HAP-1 (cell line): Measurements from ENCODE around the gene SPATA31C1.
"Not testable (repeated sequence)": the region's sequence is repeated elsewhere in the genome, so short reads cannot be mapped to it uniquely, and the experiment has no call there.

Experiments
- DNase-seq, 2 experiments: peaks; one replicate each; pipeline ENCODE4 v3.0.0-alpha.2; 2016 to 2020; ENCODE audit warnings: low spot score in 2 of 2
- H3K27me3 ChIP-seq: fragments of 250-450 bp; sonication (Bioruptor Pico); 2 replicates; pipeline ENCODE4 v1.5.1; 2020; ENCODE audit warnings: low read depth, mild to moderate bottlenecking, moderate library complexity
- H3K36me3 ChIP-seq: fragments of 250-450 bp; sonication (Bioruptor Pico); replicated peaks from 2 replicates; pipeline ENCODE4 v1.5.1; 2020; ENCODE audit warnings: mild to moderate bottlenecking
- H3K4me1 ChIP-seq: fragments of 250-450 bp; sonication (Bioruptor Pico); 2 replicates; pipeline ENCODE4 v1.5.1; 2020; ENCODE audit warnings: mild to moderate bottlenecking
- H3K4me3 ChIP-seq: fragments of 250-450 bp; sonication (Bioruptor Pico); 2 replicates; pipeline ENCODE4 v1.5.1; 2020; ENCODE audit warnings: mild to moderate bottlenecking, moderate library complexity
- H3K9me3 ChIP-seq: fragments of 250-450 bp; sonication (Bioruptor Pico); 2 replicates; pipeline ENCODE4 v1.5.1; 2020; ENCODE audit warnings: mild to moderate bottlenecking, moderate library complexity
- in situ Hi-C: fragments of 300-500 bp; cut with MboI; formaldehyde crosslinking; loops from 3 replicates; pipeline ENCODE4 v1.14.3; 2020; ENCODE audit warnings: low sequenced_read_pairs, inconsistent platforms, mixed read lengths

Gene SPATA31C1

DNA sequence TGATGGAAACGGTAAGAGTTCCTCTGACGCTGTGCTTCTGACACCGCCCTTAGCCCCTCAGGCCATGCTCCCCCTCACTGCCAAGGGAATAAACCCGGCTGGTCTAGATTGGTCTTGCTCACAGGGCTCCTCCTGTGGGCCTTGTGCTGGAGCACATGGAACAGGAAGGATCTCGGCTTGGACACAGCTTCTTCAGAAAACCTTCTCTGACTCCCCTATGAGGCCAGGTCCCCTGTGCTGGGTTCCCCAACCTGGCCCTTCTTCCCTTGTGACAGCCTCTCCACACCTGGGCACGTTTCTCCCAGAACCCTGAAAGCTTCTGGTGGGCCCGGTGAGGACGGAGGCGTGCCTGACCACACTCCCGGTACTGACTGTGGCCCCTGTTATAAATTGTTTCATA, 26.9 kb upstream of the SPATA31C1 start:
- Histone ChIP-seq H3K27me3 (no peaks in the 10 kb centered on the region), H3K4me1 (no peaks in the 10 kb centered on the region), H3K36me3 (no peaks in the 10 kb centered on the region), H3K9me3 (no peaks in the 10 kb centered on the region), H3K4me3 (no peak overlapping the region)
- no peak for DNase-seq
- in situ Hi-C loops = no loop called here

DNA sequence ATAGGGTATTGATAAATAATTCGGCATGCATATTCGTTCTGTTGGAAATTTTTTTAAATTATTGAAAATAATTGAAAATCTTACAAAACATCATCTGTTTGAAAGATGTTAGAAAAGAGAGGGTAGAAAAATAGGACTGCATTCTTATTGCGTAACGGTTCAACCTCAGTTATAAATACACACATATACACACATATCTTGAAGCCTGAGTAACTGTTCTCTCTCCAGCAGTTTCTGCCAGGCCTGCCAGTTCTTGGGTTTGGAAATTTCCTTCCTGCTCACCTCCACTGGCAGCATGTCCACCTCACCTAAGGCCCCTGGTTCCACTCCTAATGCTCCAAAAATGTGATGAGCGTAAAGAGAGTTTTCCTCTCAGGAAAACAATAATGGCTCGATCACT, 26.0 kb upstream of the SPATA31C1 start:
- H3K4me1 ChIP-seq = no peaks in the 10 kb centered on the region
- DNase-seq = no peak
- no peaks in the 10 kb centered on the region for H3K36me3 ChIP-seq
- in situ Hi-C loops = no loop called here
- no peak overlapping the region for H3K4me3 ChIP-seq
- no peaks in the 10 kb centered on the region for H3K9me3 ChIP-seq
- H3K27me3 ChIP-seq = no peaks in the 10 kb centered on the region

DNA sequence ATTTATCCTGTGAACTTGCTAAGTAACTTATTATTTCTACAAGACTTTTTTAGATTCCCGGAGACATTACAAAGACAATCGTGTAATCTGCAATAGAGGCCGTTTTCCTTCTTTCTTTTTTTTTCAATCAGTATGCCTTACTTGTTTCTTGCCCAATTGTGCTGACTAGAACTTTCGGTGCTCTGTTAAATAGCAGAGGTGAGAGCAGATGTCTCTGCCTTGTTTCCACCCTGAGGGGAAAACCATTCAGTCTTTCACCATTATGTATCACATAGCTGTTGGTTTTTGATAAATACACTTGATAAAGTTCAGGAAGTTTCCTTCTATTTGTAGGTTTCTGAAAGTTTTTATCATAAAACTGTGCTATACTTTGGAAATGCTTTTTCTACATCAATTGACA, 24.8 kb upstream of the SPATA31C1 start:
- no peak for DNase-seq
- in situ Hi-C loops = no loop called here
- H3K4me3 ChIP-seq = no peak overlapping the region
- no peaks in the 10 kb centered on the region for H3K4me1 ChIP-seq
- H3K9me3 ChIP-seq = no peaks in the 10 kb centered on the region
- no peaks in the 10 kb centered on the region for H3K27me3 ChIP-seq
- no peaks in the 10 kb centered on the region for H3K36me3 ChIP-seq

DNA sequence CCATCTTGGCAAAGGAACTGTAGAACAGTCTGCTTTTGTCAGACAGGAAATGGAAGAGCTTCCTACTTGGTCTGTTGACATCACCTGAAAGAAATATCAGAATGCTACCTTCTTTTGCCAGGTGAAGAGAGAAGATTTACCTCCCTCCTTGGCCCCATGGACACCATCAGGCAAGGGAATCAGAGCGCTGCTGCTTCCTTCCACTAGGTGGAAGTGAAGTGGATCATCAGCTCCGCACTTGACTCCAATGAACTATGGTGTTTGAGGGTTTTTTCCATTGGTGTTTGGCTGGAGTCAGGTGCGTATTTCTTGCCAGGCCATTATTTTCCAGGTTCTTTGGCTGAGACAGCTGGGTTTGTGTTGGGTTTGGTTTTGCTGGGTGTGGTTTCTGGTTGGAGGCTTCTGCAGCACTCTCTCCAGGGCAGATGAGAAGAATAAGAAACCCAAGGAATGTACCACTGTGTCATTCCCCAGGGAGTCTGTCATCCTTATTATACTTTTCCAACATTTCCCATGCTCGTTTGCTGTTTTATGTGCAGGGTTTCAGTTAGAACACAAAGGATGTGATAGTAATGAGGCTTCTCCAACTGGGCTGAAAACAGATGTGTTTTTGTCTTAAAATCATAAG, 22.6 kb upstream of the SPATA31C1 start:
- Histone ChIP-seq H3K36me3 (no peaks in the 10 kb centered on the region), H3K4me3 (no peak overlapping the region), H3K27me3 (no peaks in the 10 kb centered on the region), H3K4me1 (no peaks in the 10 kb centered on the region), H3K9me3 (no peaks in the 10 kb centered on the region)
- in situ Hi-C loops = no loop called here
- DNase-seq = no peak

DNA sequence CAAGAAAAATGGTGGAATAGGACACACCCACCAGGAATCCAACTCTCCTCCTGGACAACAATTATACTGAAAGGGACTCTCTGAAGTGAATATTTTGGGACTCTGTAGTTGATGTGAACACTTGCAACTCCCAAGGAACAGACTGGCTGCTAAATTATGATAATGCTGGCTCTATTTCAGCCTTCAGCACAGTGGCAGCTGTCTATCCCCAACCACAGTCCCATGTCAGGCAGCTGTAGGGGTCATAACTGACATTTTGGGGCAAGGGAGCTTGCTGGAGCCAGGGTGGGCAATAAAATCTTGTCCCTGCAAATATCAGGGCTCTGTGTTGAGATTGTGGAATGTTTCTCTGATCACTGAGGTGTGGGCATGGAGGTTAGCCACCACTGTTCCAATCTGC, 20.9 kb upstream of the SPATA31C1 start:
- Histone ChIP-seq H3K4me1 (no peaks in the 10 kb centered on the region), H3K4me3 (no peak overlapping the region), H3K36me3 (no peaks in the 10 kb centered on the region), H3K27me3 (no peaks in the 10 kb centered on the region), H3K9me3 (no peaks in the 10 kb centered on the region)
- in situ Hi-C loops = no loop called here
- DNase-seq = no peak

DNA sequence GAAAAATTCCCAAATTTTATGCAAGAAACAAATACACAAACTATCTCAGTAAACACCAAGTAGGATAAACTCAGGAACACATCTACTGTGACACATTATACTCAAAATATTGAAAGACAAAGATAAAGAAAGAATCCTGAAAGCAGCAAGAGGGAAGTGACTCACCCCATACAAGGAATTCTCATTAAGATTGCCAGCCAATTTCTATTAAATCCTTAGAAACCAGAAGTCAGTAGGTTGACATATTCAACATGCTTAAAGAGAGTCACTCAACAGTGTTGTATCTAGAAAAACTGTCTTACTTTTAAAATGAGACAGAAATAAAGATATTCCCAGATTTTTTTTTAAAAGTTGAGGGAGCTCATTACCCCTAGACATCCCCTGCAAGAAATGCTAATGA, 19.6 kb upstream of the SPATA31C1 start:
- in situ Hi-C loops = no loop called here
- H3K4me3 ChIP-seq = no peak overlapping the region
- DNase-seq = no peak
- H3K4me1 ChIP-seq = no peaks in the 10 kb centered on the region
- no peaks in the 10 kb centered on the region for H3K36me3 ChIP-seq
- H3K27me3 ChIP-seq = no peaks in the 10 kb centered on the region
- H3K9me3 ChIP-seq = no peaks in the 10 kb centered on the region

DNA sequence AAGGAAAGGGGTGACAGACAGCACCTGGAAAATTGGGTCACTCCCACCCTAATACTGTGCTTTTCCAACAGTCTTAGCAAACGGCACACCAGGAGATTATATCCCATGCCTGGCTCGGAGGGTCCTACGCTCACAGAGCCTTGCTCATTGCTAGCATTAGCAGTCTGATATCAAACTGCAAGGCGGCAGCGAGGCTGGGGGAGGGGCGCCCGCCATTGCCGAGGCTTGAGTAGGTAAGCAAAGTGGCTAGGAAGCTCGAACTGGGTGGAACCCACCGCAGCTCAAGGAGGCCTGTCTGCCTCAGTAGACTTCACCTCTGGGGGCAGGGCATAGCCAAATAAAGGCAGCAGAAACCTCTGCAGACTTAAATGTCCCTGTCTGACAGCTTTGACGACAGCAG, 15.4 kb upstream of the SPATA31C1 start:
- H3K27me3 ChIP-seq, DNase-seq, H3K4me3 ChIP-seq, H3K9me3 ChIP-seq, H3K36me3 ChIP-seq, H3K4me1 ChIP-seq, in situ Hi-C loops: not testable (repeated sequence)

DNA sequence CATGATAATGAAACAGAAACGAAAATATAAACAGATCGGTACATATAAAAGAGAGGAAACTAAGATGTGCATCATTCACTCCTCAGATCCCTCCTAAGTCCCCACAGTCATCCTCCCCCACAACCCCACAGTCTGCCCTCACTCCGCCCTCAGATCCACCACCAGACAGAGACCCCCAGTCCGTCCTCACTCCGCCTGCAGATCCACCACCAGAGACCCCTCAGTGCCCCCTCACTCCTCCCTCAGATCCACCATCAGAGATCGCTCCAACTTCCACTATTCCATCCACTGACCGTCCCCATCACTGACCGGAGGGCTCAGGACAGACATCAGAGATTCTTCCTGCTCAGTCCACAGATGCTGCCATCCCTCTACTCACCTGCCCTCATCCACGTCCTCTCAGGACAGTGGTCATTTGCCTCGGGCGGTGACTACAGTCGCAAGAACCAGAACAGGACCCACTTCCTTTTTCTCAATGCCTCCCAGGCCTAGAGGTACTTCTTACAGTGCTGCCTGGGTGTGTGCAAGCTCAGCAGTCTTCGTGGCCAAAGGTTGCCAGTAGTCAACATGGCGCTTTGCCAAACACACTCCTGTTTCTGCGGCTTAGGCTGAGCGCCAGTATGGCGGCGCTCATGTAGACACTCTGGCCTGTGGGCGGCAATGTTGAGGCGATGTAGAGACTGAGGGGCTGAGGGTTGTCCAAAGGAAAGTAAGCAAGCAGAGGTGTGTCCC, 8.3 kb upstream of the SPATA31C1 start:
- in situ Hi-C loops = no loop called here
- no peaks in the 10 kb centered on the region for H3K9me3 ChIP-seq
- H3K36me3 ChIP-seq = no peaks in the 10 kb centered on the region
- H3K4me1 ChIP-seq = no peaks in the 10 kb centered on the region
- no peaks in the 10 kb centered on the region for H3K27me3 ChIP-seq
- H3K4me3 ChIP-seq = no peak overlapping the region
- no peak for DNase-seq

DNA sequence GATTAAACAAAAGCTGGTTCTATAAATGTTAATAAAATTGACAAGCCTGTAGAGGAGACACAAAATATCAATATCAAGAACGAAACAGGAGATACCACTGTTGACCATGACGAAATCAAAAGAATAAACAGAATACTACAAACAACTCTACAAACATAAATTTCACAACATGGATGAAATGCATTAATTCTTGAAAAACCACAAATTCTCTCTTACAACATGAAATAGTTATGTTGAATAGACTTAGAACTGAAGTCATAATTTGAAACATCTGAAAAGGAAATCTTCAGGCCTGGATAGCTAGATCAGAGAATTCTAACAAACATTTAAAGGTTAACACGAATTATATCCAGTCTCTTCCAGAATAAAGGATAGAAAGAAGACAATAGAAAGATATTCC, 6.9 kb upstream of the SPATA31C1 start:
- no peak overlapping the region for H3K4me3 ChIP-seq
- H3K36me3 ChIP-seq = no peaks in the 10 kb centered on the region
- in situ Hi-C loops = no loop called here
- H3K27me3 ChIP-seq = no peaks in the 10 kb centered on the region
- no peaks in the 10 kb centered on the region for H3K4me1 ChIP-seq
- no peaks in the 10 kb centered on the region for H3K9me3 ChIP-seq
- DNase-seq = no peak

DNA sequence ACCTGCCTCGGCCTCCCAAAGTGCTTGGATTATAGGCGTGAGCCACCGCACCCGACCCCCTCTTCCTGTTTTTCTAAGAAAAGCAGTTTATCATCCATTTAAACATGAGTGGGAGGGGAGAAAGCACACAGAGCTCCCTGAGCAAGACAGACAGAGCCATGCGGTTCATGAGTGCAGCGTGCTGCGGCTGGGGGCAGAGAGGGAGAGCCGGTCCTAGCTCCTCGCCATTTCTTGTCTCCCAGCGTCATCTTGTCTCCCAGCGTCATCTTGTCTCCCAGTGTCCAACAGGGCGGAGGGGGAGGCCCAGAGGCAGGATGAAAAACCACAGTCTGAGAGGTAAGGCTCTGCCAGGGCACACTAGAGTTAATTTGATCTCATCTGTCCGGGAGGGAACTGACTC, 1.3 kb downstream of the SPATA31C1 start:
- H3K4me1 ChIP-seq, in situ Hi-C loops, H3K9me3 ChIP-seq, DNase-seq, H3K27me3 ChIP-seq, H3K36me3 ChIP-seq, H3K4me3 ChIP-seq: not testable (repeated sequence)

DNA sequence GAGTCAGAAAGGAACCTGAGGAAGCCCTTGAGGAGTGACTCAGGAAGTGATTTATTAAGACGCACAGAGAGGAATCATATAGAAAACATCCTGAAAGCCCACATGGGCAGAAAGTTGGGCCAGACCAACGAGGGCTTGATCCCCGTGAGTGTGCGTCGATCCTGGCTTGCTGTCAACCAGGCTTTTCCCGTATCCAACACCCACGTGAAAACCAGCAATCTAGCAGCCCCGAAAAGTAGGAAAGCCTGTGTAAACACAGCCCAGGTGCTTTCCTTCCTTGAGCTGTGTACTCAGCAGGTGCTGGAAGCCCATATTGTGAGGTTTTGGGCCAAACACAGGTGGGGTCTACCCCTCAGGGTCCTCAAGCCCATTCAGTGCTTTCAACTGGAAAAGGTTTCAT, 3.8 kb downstream of the SPATA31C1 start:
- H3K4me3 ChIP-seq, H3K4me1 ChIP-seq, H3K9me3 ChIP-seq, H3K36me3 ChIP-seq, DNase-seq, H3K27me3 ChIP-seq, in situ Hi-C loops: not testable (repeated sequence)

DNA sequence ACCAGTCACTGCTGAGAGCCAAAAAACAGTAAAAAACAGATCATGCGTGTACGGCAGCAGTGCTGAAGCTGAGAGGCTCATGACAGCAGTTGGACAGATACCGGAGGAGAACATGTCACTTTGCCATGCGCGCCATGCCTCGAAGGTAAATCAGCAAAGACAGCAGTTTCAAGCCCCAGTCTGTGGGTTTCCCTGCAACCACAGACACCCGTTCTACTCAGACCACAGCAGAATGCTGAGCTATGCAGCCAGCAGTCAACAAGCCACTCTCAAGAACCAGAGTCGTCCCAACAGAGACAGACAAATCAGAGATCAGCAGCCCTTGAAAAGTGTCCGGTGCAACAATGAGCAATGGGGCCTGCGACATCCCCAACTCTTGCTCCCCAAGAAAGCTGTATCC, 5.2 kb downstream of the SPATA31C1 start:
- H3K27me3 ChIP-seq, H3K4me1 ChIP-seq, DNase-seq, in situ Hi-C loops, H3K36me3 ChIP-seq, H3K4me3 ChIP-seq, H3K9me3 ChIP-seq: not testable (repeated sequence)

DNA sequence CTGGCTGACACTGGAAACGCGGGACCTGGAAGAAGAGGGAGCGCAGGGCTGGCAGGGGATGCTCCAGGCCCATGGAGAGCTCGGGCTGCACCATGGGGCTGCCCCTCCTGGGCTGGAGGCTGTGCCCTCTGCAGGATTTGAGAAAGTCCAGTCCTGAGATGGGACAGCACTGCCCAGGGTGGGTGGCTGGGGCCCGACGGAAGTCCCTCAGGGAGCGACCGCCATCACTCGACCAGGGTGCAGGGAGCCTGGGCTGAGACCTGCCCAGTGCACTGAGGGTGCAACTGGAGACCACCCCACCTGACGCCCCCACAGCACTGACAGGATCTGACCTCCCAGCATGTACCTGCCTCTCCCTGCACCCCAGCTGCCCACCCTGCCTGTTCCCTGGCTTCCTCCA, 7.1 kb downstream of the SPATA31C1 start:
- in situ Hi-C loops, H3K27me3 ChIP-seq, H3K36me3 ChIP-seq, H3K9me3 ChIP-seq, H3K4me3 ChIP-seq, DNase-seq, H3K4me1 ChIP-seq: not testable (repeated sequence)

DNA sequence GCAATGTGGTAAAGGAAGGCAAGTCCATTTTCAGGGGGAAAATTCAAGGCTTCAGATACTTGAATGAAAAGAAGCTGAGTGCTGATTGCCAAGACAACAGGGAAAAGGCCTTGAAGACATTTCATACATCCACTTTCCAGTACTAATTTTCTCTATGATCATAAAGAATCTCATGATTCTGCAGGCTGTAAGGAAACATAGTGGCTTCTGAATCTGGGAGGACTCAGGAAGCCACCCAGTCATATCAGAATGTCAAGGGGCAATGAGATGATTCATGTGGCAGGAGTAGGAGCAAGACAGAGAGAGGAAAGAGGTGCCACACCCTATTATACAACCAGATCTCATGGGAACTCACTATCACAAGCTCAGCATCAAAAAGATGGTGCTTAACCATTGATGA, 11.4 kb downstream of the SPATA31C1 start:
- H3K4me3 ChIP-seq, H3K4me1 ChIP-seq, H3K27me3 ChIP-seq, in situ Hi-C loops, H3K9me3 ChIP-seq, DNase-seq, H3K36me3 ChIP-seq: not testable (repeated sequence)

DNA sequence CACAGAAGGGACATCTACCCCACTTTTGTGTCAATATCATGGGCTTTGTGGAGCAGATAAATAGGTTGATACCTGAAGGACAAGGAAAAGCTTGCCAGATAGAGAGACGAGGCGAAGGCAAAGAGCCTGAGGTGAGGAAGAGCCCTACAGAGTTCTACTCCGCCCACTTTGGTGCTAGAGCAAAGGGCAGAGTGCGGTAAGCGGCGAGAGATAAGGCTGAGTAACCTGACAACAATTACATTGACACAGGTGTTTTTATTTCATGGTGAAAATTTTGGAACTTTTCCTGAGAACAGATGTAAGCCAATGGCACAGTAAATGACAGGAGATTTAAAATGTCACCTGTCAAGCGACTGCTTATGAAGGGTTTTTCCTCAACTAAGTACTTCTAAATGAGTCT, 16.7 kb downstream of the SPATA31C1 start:
- H3K4me1 ChIP-seq, H3K36me3 ChIP-seq, H3K9me3 ChIP-seq, in situ Hi-C loops, H3K27me3 ChIP-seq, DNase-seq, H3K4me3 ChIP-seq: not testable (repeated sequence)
